ENCODE results near the gene DLGAP1. TPM values are rescaled to one million over a fixed set of nuclear protein-coding genes. Genes with fewer than 3 reads are reported as not detected.

Gene DLGAP1
- total RNA-seq, 4 donors from 2014 or later: 1.2 to 1.4 (median 1.4) TPM

- Histone ChIP-seq H3K27ac (replicated peaks in 1 of 4) (peak overlapping the region; percentile 15 to 72 (median 58)), H3K4me3 (peak overlapping the region; percentile 39 to 52 (median 41)), H3K4me1 (peaks cover 3 to 28% (median 20%) of the 10 kb centered on the region in 4 donors), H3K27me3 (no peaks in the 10 kb centered on the region), H3K36me3 (no peaks in the 10 kb centered on the region), H3K9me3 (no peaks in the 10 kb centered on the region)
- DNase-seq (ENCODE audit: extremely low spot score): peak; percentile 97
- WGBS: 2% methylated on average over 23 of the region's 40 CpGs
- no peak for TF ChIP-seq POLR2A (IDR thresholded peaks at IDR 0.05; ENCODE audit: low read depth)
- peak; percentile 46 to 63 for TF ChIP-seq POLR2AphosphoS5 (IDR thresholded peaks at IDR 0.05)
- TF ChIP-seq, protein P1, sequence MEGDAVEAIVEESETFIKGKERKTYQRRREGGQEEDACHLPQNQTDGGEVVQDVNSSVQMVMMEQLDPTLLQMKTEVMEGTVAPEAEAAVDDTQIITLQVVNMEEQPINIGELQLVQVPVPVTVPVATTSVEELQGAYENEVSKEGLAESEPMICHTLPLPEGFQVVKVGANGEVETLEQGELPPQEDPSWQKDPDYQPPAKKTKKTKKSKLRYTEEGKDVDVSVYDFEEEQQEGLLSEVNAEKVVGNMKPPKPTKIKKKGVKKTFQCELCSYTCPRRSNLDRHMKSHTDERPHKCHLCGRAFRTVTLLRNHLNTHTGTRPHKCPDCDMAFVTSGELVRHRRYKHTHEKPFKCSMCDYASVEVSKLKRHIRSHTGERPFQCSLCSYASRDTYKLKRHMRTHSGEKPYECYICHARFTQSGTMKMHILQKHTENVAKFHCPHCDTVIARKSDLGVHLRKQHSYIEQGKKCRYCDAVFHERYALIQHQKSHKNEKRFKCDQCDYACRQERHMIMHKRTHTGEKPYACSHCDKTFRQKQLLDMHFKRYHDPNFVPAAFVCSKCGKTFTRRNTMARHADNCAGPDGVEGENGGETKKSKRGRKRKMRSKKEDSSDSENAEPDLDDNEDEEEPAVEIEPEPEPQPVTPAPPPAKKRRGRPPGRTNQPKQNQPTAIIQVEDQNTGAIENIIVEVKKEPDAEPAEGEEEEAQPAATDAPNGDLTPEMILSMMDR (IDR thresholded peaks at IDR 0.05): peak; percentile 94 to 97 (median 95)
- intact Hi-C loops (cut with DNase I): loop anchor here (2.0 to 10.0 kb wide), 3 partner anchors 99 to 293 kb away; no protein-coding TSS in a partner anchor
These were observed 683.8 kb downstream of the DLGAP1 start for GRCh38 chr18:3771121-3771971.

GRCh38 chr18:3761266-3761665 is 693.8 kb downstream of the DLGAP1 start:
- peaks cover 0 to 6% (median 0%) of the 10 kb centered on the region in 4 donors for H3K27me3 ChIP-seq
- 85% methylated on average over 4 of the region's 4 CpGs for WGBS
- H3K4me1 ChIP-seq: no peaks in the 10 kb centered on the region
- peaks cover 0 to 16% (median 12%) of the 10 kb centered on the region in 4 donors for H3K9me3 ChIP-seq
- TF ChIP-seq, protein P1 (IDR thresholded peaks at IDR 0.05): no peak
- no peak for TF ChIP-seq POLR2AphosphoS5 (IDR thresholded peaks at IDR 0.05)
- TF ChIP-seq EP300 (IDR thresholded peaks at IDR 0.05): no peak
- no peak for TF ChIP-seq POLR2A (IDR thresholded peaks at IDR 0.05; ENCODE audit: low read depth)
- H3K27ac ChIP-seq (replicated peaks in 1 of 4): no peak overlapping the region
- no peak for DNase-seq (ENCODE audit: extremely low spot score)
- H3K36me3 ChIP-seq: no peaks in the 10 kb centered on the region
- no peak overlapping the region for H3K4me3 ChIP-seq
- intact Hi-C loops (cut with DNase I): no loop called here

DNA sequence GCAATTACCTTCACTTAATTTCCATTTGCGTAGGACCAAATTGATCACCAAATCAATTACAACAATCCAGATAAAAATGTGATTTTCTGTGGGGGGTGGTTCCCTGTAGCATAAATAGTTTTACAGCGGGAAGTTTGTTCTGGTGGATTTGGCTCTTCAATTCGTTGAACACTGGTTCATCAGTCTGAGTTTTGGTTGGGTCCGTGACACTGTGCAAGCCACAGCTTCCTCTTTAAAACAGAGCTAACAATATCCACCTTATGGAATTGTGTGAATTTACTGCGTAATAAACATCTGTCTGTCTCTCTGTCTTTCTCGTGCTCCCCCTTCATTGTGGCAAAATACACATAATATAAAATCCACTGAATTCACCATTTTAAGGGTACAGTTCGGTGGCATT is 694.4 kb downstream of the DLGAP1 start:
- Histone ChIP-seq H3K27me3 (peaks cover 0 to 4% (median 0%) of the 10 kb centered on the region in 4 donors), H3K4me1 (no peaks in the 10 kb centered on the region), H3K4me3 (no peak overlapping the region), H3K36me3 (no peaks in the 10 kb centered on the region), H3K27ac (replicated peaks in 1 of 4) (no peak overlapping the region), H3K9me3 (peaks cover 0 to 18% (median 13%) of the 10 kb centered on the region in 4 donors)
- TF ChIP-seq POLR2A (IDR thresholded peaks at IDR 0.05; ENCODE audit: low read depth): no peak
- TF ChIP-seq POLR2AphosphoS5 (IDR thresholded peaks at IDR 0.05): no peak
- no peak for TF ChIP-seq EP300 (IDR thresholded peaks at IDR 0.05)
- TF ChIP-seq, protein P1 (IDR thresholded peaks at IDR 0.05): no peak
- DNase-seq (ENCODE audit: extremely low spot score): no peak
- WGBS: 76% methylated on average over 7 of the region's 7 CpGs
- intact Hi-C loops (cut with DNase I): no loop called here

GRCh38 chr18:3759099-3759498 is 696.0 kb downstream of the DLGAP1 start:
- TF ChIP-seq POLR2AphosphoS5 (IDR thresholded peaks at IDR 0.05) (no peak), POLR2A (IDR thresholded peaks at IDR 0.05; ENCODE audit: low read depth) (no peak), EP300 (IDR thresholded peaks at IDR 0.05) (no peak)
- TF ChIP-seq, protein P1 (IDR thresholded peaks at IDR 0.05): no peak
- no peak overlapping the region for H3K27ac ChIP-seq (replicated peaks in 1 of 4)
- H3K27me3 ChIP-seq: no peaks in the 10 kb centered on the region
- no peaks in the 10 kb centered on the region for H3K4me1 ChIP-seq
- 77% methylated on average over 2 of the region's 2 CpGs for WGBS
- no peak for DNase-seq (ENCODE audit: extremely low spot score)
- intact Hi-C loops (cut with DNase I): no loop called here
- H3K4me3 ChIP-seq: no peak overlapping the region
- no peaks in the 10 kb centered on the region for H3K36me3 ChIP-seq
- H3K9me3 ChIP-seq: peaks cover 0 to 18% (median 13%) of the 10 kb centered on the region in 4 donors
